Measurements from ENCODE around the gene SLC6A18. TPM values are rescaled to one million over a fixed set of nuclear protein-coding genes. Genes with fewer than 3 reads are reported as not detected.
"Not testable (repeated sequence)": the region's sequence is repeated elsewhere in the genome, so short reads cannot be mapped to it uniquely, and the experiment has no call there.

The SLC6A18 gene
- total RNA-seq, 1 donor = not detected

DNA sequence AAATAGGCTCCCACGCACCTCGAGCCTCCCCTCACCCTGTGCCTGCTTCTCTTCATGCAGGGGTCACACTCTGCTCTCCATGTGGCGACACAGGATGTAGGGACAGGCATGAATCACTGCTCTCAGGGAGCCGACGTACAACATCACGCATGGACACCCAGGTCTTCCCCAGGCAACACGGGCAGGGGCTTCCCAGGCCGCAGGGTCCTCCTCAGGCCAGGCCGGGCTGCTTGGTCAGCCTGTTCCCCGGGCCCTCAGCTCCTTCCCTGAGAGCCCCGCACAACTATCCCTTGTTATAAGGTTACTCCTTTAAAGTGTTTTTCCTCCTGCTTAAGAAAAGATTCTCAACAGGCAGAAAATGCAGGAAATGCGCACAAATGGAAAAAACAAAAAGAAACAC lies 1.1 kb downstream of the SLC6A18 start:
- no peak overlapping the region for H3K4me3 ChIP-seq (ENCODE audit: low read depth, low read length)
- no peak for TF ChIP-seq CTCF (IDR thresholded peaks at IDR 0.05; ENCODE audit: insufficient read depth, low read depth, low read length)

DNA sequence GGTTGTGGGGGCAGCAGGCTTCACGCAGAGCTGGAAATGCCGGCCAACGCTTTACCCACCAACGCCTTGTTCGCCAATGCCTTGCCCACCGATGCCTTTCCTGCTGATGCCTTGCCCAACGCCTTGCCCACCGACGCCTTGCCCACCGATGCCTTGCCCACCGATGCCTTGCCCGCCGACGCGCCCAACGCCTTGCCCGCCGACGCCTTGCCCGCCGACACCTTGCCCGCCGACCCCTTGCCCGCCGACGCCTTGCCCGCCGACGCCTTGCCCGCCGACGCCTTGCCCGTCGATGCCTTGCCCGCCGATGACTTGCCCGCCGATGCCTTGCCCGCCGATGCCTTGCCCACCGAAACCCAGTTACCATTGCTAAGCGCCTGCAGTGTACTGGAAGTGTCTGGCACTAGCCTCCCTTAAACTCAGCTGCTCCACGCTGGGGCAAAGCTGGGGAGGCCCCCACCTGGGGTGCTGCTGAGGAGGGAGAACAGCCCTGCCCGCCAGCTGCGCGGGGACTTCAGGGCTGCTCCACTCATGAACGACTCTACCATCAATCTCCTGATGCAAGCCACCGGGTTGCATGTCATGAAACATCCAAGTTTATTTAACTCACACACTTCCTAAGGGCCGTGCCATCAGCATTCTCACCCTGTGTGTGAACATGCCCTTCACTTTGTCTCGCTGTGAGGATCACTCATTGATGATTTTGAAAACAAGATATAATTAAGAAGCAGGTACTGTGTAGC lies 1.8 kb downstream of the SLC6A18 start:
- no peak for TF ChIP-seq CTCF (IDR thresholded peaks at IDR 0.05; ENCODE audit: insufficient read depth, low read depth, low read length)
- H3K4me3 ChIP-seq (ENCODE audit: low read depth, low read length) = no peak overlapping the region
- no peak for DNase-seq (ENCODE audit: low read depth)

More for the DNA sequence above, 1.1 kb downstream of the SLC6A18 start:
- no peak for DNase-seq (ENCODE audit: low read depth)

- no peak for TF ChIP-seq CTCF (IDR thresholded peaks at IDR 0.05; ENCODE audit: insufficient read depth, low read depth, low read length)
- peak; percentile 45 for DNase-seq (ENCODE audit: low read depth)
- no peak overlapping the region for H3K4me3 ChIP-seq (ENCODE audit: low read depth, low read length)
These were observed 2.5 kb downstream of the SLC6A18 start for GRCh38 chr5:1227667-1228066.

GRCh38 chr5:1228120-1228519 lies 2.9 kb downstream of the SLC6A18 start:
- no peak for DNase-seq (ENCODE audit: low read depth)
- no peak for TF ChIP-seq CTCF (IDR thresholded peaks at IDR 0.05; ENCODE audit: insufficient read depth, low read depth, low read length)

GRCh38 chr5:1229023-1229422 lies 3.8 kb downstream of the SLC6A18 start:
- H3K4me3 ChIP-seq (ENCODE audit: low read depth, low read length); DNase-seq (ENCODE audit: low read depth): not testable (repeated sequence)

More at GRCh38 chr5:1228120-1228519, 2.9 kb downstream of the SLC6A18 start:
- H3K4me3 ChIP-seq (ENCODE audit: low read depth, low read length) = no peak overlapping the region

DNA sequence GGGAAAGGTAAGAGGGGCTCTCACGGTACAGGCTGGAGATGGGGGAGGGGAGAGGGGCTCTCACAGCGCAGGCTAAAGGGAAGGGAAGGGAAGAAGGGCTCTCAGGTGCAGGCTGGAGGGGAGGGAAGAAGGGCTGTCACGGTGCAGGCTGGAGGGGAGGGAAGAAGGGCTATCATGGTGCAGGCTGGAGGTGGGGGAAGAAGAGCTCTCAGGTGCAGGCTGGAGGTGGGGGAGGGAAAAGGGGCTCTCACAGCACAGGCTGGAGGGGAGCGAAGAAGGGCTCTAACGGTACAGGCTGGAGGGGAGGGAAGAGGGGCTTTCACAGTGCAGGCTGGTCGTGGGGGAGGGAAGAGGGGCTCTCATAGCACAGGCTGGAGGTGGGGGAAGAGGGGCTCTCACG lies 4.6 kb downstream of the SLC6A18 start:
- DNase-seq (ENCODE audit: low read depth) = no peak
- H3K4me3 ChIP-seq (ENCODE audit: low read depth, low read length) = no peak overlapping the region
- TF ChIP-seq CTCF (IDR thresholded peaks at IDR 0.05; ENCODE audit: insufficient read depth, low read depth, low read length) = no peak

DNA sequence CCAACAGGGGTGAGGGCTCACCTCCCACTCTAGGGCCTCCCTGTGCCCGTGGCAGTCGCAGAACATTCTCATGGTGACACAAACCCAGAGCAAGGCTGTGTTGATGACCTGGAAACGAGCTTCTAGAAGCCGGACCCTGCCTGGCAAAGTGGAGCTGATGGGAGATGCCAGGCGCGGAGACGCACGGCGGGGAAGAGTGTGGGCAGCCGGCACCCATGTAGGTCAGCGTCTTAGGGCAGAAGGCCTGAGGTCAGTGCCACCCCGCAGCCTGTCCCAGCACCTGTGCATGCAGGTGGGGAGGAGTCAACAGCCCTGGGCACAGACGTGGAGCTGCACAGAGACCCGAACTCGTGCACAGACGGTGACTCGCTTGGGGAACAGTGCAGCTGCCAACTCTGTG lies 5.4 kb downstream of the SLC6A18 start:
- H3K4me3 ChIP-seq (ENCODE audit: low read depth, low read length) = no peak overlapping the region
- no peak for DNase-seq (ENCODE audit: low read depth)
- TF ChIP-seq CTCF (IDR thresholded peaks at IDR 0.05; ENCODE audit: insufficient read depth, low read depth, low read length) = no peak
